SK-N-SH (cell line): ENCODE measurements around the gene TEX28. TPM values are rescaled to one million over a fixed set of nuclear protein-coding genes. Genes with fewer than 3 reads are reported as not detected.

Source experiments
- CTCF ChIA-PET: fragments of 300-600, 350-600 bp; formaldehyde crosslinking; extraction: SDS; loops from one replicate; lab custom pipeline; 2021; lab: Yijun Ruan, JAX
- POLR2A ChIA-PET: fragments of 350-600 bp; sonication (Branson Sonifier 250); formaldehyde crosslinking; extraction: SDS; loops from one replicate; lab custom pipeline; 2020; ENCODE audit warnings: antibody characterized with exemption, inconsistent platforms; lab: Yijun Ruan, JAX
- DNase-seq: peaks from one replicate; pipeline ENCODE4 v3.0.0; 2012
- H2AFZ ChIP-seq: fragments of 200-600 bp; sonication (generic); 2 replicates; pipeline ENCODE4 v1.8.1; 2016; ENCODE audit warnings: antibody characterized with exemption, mild to moderate bottlenecking, low read depth
- H3F3A ChIP-seq: fragments of 200-600 bp; sonication (generic); replicated peaks from 2 replicates; pipeline ENCODE3; 2016; ENCODE audit warnings: antibody characterized with exemption, mild to moderate bottlenecking; ENCODE audit not compliant: insufficient read depth
- H3K27ac ChIP-seq, 2 experiments: fragments of 200-500 bp in 1 of 2; fragments of 200-600 bp in 1 of 2; sonication (Bioruptor generic) in 1 of 2; sonication (generic), shearing (Covaris generic) in 1 of 2; 2 replicates each; pipeline versions ENCODE4 v1.5.1 to v1.6.1; 2014 to 2016; ENCODE audit warnings: low read depth in 2 of 2, inconsistent platforms in 1 of 2, low read length in 1 of 2, mild to moderate bottlenecking in 1 of 2, mixed read lengths in 1 of 2
- H3K27me3 ChIP-seq: fragments of 200-600 bp; sonication (generic), shearing (Covaris generic); 2 replicates; pipeline ENCODE4 v1.6.1; 2016; ENCODE audit warnings: mixed run types; ENCODE audit not compliant: insufficient read depth
- H3K36me3 ChIP-seq, 2 experiments: fragments of 200-500 bp in 1 of 2; fragments of 200-600 bp in 1 of 2; sonication (Bioruptor generic) in 1 of 2; sonication (generic) in 1 of 2; replicated peaks in 1 of 2; 2 replicates each; pipeline versions ENCODE3 to v1.5.1; 2014 to 2016; ENCODE audit warnings: low read length in 1 of 2, mild to moderate bottlenecking in 1 of 2; ENCODE audit not compliant: insufficient read depth in 2 of 2, control insufficient read depth in 1 of 2
- H3K4me1 ChIP-seq, 2 experiments: fragments of 200-500 bp in 1 of 2; fragments of 200-600 bp in 1 of 2; sonication (Bioruptor generic) in 1 of 2; sonication (generic), shearing (Covaris generic) in 1 of 2; 2 replicates each; pipeline versions ENCODE4 v1.5.1 to v1.6.1; 2014 to 2016; ENCODE audit warnings: low read depth in 1 of 2, low read length in 1 of 2, mixed run types in 1 of 2; ENCODE audit not compliant: insufficient read depth in 2 of 2, control insufficient read depth in 1 of 2
- H3K4me2 ChIP-seq: fragments of 200-600 bp; sonication (generic), shearing (Covaris generic); 2 replicates; pipeline ENCODE4 v1.6.1; 2017; ENCODE audit warnings: mixed run types
- H3K4me3 ChIP-seq, 2 experiments: fragments of 200-500 bp in 1 of 2; fragments of 200-600 bp in 1 of 2; sonication (Bioruptor generic) in 1 of 2; sonication (generic), shearing (Covaris generic) in 1 of 2; 2 replicates each; pipeline versions ENCODE4 v1.5.1 to v1.8.1; 2014 to 2016; ENCODE audit warnings: low read depth in 2 of 2, inconsistent platforms in 1 of 2, low read length in 1 of 2, mild to moderate bottlenecking in 1 of 2, mixed read lengths in 1 of 2, moderate library complexity in 1 of 2
- H3K79me2 ChIP-seq: fragments of 200-600 bp; sonication (generic); 2 replicates; pipeline ENCODE4 v1.8.1; 2017; ENCODE audit warnings: mild to moderate bottlenecking; ENCODE audit not compliant: insufficient read depth
- H3K9ac ChIP-seq: fragments of 200-600 bp; sonication (generic); 2 replicates; pipeline ENCODE4 v1.6.1; 2017; ENCODE audit warnings: mixed run types
- H3K9me2 ChIP-seq: fragments of 200-600 bp; sonication (generic); 2 replicates; pipeline ENCODE4 v1.6.1; 2017; ENCODE audit warnings: mixed run types
- H3K9me3 ChIP-seq: fragments of 200-600 bp; sonication (generic); 2 replicates; pipeline ENCODE4 v1.6.1; 2017; ENCODE audit warnings: mixed run types, mild to moderate bottlenecking, moderate library complexity
- H4K20me1 ChIP-seq: fragments of 200-600 bp; sonication (generic); 2 replicates; pipeline ENCODE4 v1.6.1; 2017; ENCODE audit warnings: mild to moderate bottlenecking, mixed run types; ENCODE audit not compliant: insufficient read depth
- CHD2 ChIP-seq: fragments of 150-350 bp; IDR thresholded peaks from 2 replicates; pipeline ENCODE4 v1.6.1; 2018; ENCODE audit warnings: low read length; ENCODE audit not compliant: partially characterized antibody
- ELF1 ChIP-seq: IDR thresholded peaks from 2 replicates; pipeline ENCODE4 v1.4.0; 2012
- EZH2phosphoT487 ChIP-seq: fragments of 200-600 bp; sonication (generic); IDR thresholded peaks from 2 replicates; pipeline ENCODE4 v1.6.1; 2017; ENCODE audit warnings: low read depth, mixed run types, mild to moderate bottlenecking, antibody characterized with exemption, moderate library complexity, borderline replicate concordance
- FOSL2 ChIP-seq: IDR thresholded peaks from 2 replicates; pipeline ENCODE4 v1.4.0; 2012; ENCODE audit warnings: low read depth, mild to moderate bottlenecking, moderate library complexity, borderline replicate concordance
- IRF3 ChIP-seq: fragments of 150-350 bp; IDR thresholded peaks from 2 replicates; pipeline ENCODE4 v1.6.1; 2016; ENCODE audit warnings: mild to moderate bottlenecking, low read depth, low read length
- MAX ChIP-seq: IDR thresholded peaks from 2 replicates; pipeline ENCODE4 v1.4.0; 2012; ENCODE audit warnings: low read depth
- MXI1 ChIP-seq: IDR thresholded peaks from 2 replicates; pipeline ENCODE4 v1.6.1; 2012; ENCODE audit warnings: mild to moderate bottlenecking, low read depth, low read length, improper control_type of control experiment
- POLR2AphosphoS5 ChIP-seq: IDR thresholded peaks from 2 replicates; pipeline ENCODE4 v1.6.1; 2012; ENCODE audit warnings: low read depth, low read length
- RAD21 ChIP-seq: IDR thresholded peaks from 2 replicates; pipeline ENCODE4 v1.6.1; 2012; ENCODE audit warnings: mild to moderate bottlenecking, low read length
- SMC3 ChIP-seq: IDR thresholded peaks from 2 replicates; pipeline ENCODE4 v1.6.1; 2012; ENCODE audit warnings: low read depth, low read length, improper control_type of control experiment
- TCF12 ChIP-seq: IDR thresholded peaks from 2 replicates; pipeline ENCODE4 v1.4.0; 2012
- TEAD4 ChIP-seq: IDR thresholded peaks from 2 replicates; pipeline ENCODE4 v1.4.0; 2012; ENCODE audit warnings: mild to moderate bottlenecking, borderline replicate concordance; ENCODE audit not compliant: insufficient read depth
- USF1 ChIP-seq: IDR thresholded peaks from 2 replicates; pipeline ENCODE4 v1.4.0; 2012; ENCODE audit warnings: low read depth, borderline replicate concordance
- USF2 ChIP-seq: fragments of 150-350 bp; IDR thresholded peaks from 2 replicates; pipeline ENCODE4 v1.6.1; 2017; ENCODE audit warnings: antibody characterized with exemption, low read length, low read depth, borderline replicate concordance
- WGBS: methylation state at CpG from one replicate; pipeline ENCODE4 v1.1.6; 2017; ENCODE audit warnings: low lambda C conversion rate; 5-methylcytosine and 5-hydroxymethylcytosine counted together
- polyA plus RNA-seq, 3 experiments: library from polyadenylated mRNA; depleted of rRNA; stranded (reverse); fragments of >200 nt; gene quantifications; 2 replicates each; pipeline ENCODE4 v1.2.3, GENCODE V29; 2012

TEX28 gene
- polyA plus RNA-seq, 1 of the 3 experiments (the other 2 are of a cell fraction), result not detected

- Histone ChIP-seq H4K20me1 (no peaks in the 10 kb centered on the region), H3K9ac (no peak overlapping the region), H3K27ac (no peak overlapping the region), H3K4me1 (no peaks in the 10 kb centered on the region), H2AFZ (no peak overlapping the region), H3F3A (no peaks in the 10 kb centered on the region), H3K4me3 (no peak overlapping the region), H3K9me3 (no peaks in the 10 kb centered on the region), H3K36me3 (no peaks in the 10 kb centered on the region), H3K27me3 (peaks cover 42% of the 10 kb centered on the region), H3K9me2 (no peaks in the 10 kb centered on the region), H3K79me2 (no peaks in the 10 kb centered on the region), H3K4me2 (no peak overlapping the region)
- POLR2A ChIA-PET, result no interaction called here
- TF ChIP-seq CHD2 (no peak), EZH2phosphoT487 (no peak)
- no peak for DNase-seq
- CTCF ChIA-PET, result interaction anchor here (0.6 to 1.8 kb wide), 3 partner anchors 9 to 398 kb away, joined by 3 to 5 read pairs (median 4); no protein-coding TSS in a partner anchor
- 57% methylated on average over 5 of the region's 5 CpGs for WGBS
Measured at GRCh38 chrX:154313147-154313546, 18.2 kb upstream of the TEX28 start.

- Histone ChIP-seq H3K4me1 (peaks cover 0 to 5% of the 10 kb centered on the region in 2 experiments; a peak in 1 of 4 replicates), H3K27me3 (peaks cover 49% of the 10 kb centered on the region), H3F3A (no peaks in the 10 kb centered on the region), H3K79me2 (no peaks in the 10 kb centered on the region), H3K4me3 (no peak overlapping the region), H3K27ac (no peak overlapping the region), H3K9me3 (no peaks in the 10 kb centered on the region), H3K9me2 (no peaks in the 10 kb centered on the region), H2AFZ (no peak overlapping the region), H3K36me3 (no peaks in the 10 kb centered on the region), H3K9ac (no peak overlapping the region), H4K20me1 (no peaks in the 10 kb centered on the region), H3K4me2 (no peak overlapping the region)
- ChIA-PET POLR2A (no interaction called here), CTCF (interaction anchor here (1.8 kb wide), 1 partner anchor 176 kb away, joined by 5 read pairs; no protein-coding TSS in a partner anchor)
- TF ChIP-seq POLR2AphosphoS5 (no peak), RAD21 (no peak), IRF3 (no peak), TCF12 (no peak), TEAD4 (no peak), USF2 (no peak), FOSL2 (no peak), MXI1 (no peak), USF1 (no peak), ELF1 (no peak), SMC3 (no peak), MAX (no peak)
- WGBS, result 35% methylated on average over 7 of the region's 7 CpGs
- no peak for DNase-seq
Measured at GRCh38 chrX:154312116-154312515, 17.2 kb upstream of the TEX28 start.
